GM23338 (cell line): ENCODE data around the gene STK36. TPM values are rescaled to one million over a fixed set of nuclear protein-coding genes. Genes with fewer than 3 reads are reported as not detected.

Experiments
- ATAC-seq: fragments of 200-7000 bp; cut with Tn5 transposase; 3 replicates; pipeline ENCODE4 v1.9.1; 2020
- DNase-seq: peaks from one replicate; pipeline ENCODE4 v3.0.0-alpha.2; 2015; ENCODE audit warnings: low spot score
- H2AFZ ChIP-seq: fragments of 200-600 bp; sonication (generic); 2 replicates; pipeline ENCODE4 v1.8.0; 2016; ENCODE audit warnings: antibody characterized with exemption, mild to moderate bottlenecking, moderate library complexity
- H3F3A ChIP-seq: fragments of 200-600 bp; sonication (generic); replicated peaks from 2 replicates; pipeline ENCODE4 v1.8.0; 2017; ENCODE audit warnings: antibody characterized with exemption, mixed run types, low read depth
- H3K27ac ChIP-seq: fragments of 200-600 bp; sonication (generic); 2 replicates; pipeline ENCODE4 v1.6.1; 2016; ENCODE audit warnings: low read depth
- H3K27me3 ChIP-seq: fragments of 200-600 bp; sonication (generic); 2 replicates; pipeline ENCODE4 v1.8.0; 2016; ENCODE audit warnings: mild to moderate bottlenecking, mixed run types, moderate library complexity; ENCODE audit not compliant: insufficient read depth
- H3K36me3 ChIP-seq: fragments of 200-600 bp; sonication (generic); 2 replicates; pipeline ENCODE4 v1.8.0; 2016; ENCODE audit warnings: mild to moderate bottlenecking; ENCODE audit not compliant: insufficient read depth
- H3K4me1 ChIP-seq: fragments of 200-600 bp; sonication (generic); 2 replicates; pipeline ENCODE4 v1.8.0; 2016; ENCODE audit warnings: mild to moderate bottlenecking, moderate library complexity; ENCODE audit not compliant: insufficient read depth
- H3K4me2 ChIP-seq: fragments of 200-600 bp; sonication (generic); 2 replicates; pipeline ENCODE4 v1.7.1; 2017; ENCODE audit warnings: mixed run types
- H3K4me3 ChIP-seq: fragments of 200-600 bp; sonication (generic); 2 replicates; pipeline ENCODE4 v1.6.1; 2016; ENCODE audit warnings: mixed run types
- H3K79me2 ChIP-seq: fragments of 200-600 bp; sonication (generic); replicated peaks from 2 replicates; pipeline ENCODE4 v1.8.0; 2017; ENCODE audit warnings: mild to moderate bottlenecking; ENCODE audit not compliant: insufficient read depth
- H3K9me2 ChIP-seq: fragments of 200-600 bp; sonication (generic); 2 replicates; pipeline ENCODE4 v1.8.0; 2017; ENCODE audit not compliant: insufficient read depth
- H4K20me1 ChIP-seq: fragments of 200-600 bp; sonication (generic); replicated peaks from 2 replicates; pipeline ENCODE4 v1.8.0; 2017; ENCODE audit warnings: mild to moderate bottlenecking; ENCODE audit not compliant: insufficient read depth
- H3K27ac Mint-ChIP-seq: 2 replicates; pipeline ENCODE4 v1.8.0; 2020; ENCODE audit warnings: inconsistent platforms, mild to moderate bottlenecking, moderate library complexity, mixed read lengths
- H3K27me3 Mint-ChIP-seq: 3 replicates; pipeline ENCODE4 v1.8.0; 2022; ENCODE audit warnings: low read depth, mild to moderate bottlenecking, moderate library complexity, mixed read lengths, inconsistent platforms; ENCODE audit not compliant: insufficient read depth, poor library complexity
- H3K36me3 Mint-ChIP-seq: 3 replicates; pipeline ENCODE4 v1.8.0; 2021; ENCODE audit warnings: low read depth, mild to moderate bottlenecking, inconsistent platforms, moderate library complexity, mixed read lengths
- H3K4me1 Mint-ChIP-seq: 3 replicates; pipeline ENCODE4 v1.8.0; 2020; ENCODE audit warnings: mild to moderate bottlenecking, inconsistent platforms, mixed read lengths
- H3K4me3 Mint-ChIP-seq: 3 replicates; pipeline ENCODE4 v1.8.0; 2021; ENCODE audit warnings: moderate library complexity, mild to moderate bottlenecking, inconsistent platforms, mixed read lengths
- H3K9me3 Mint-ChIP-seq: 3 replicates; pipeline ENCODE4 v1.8.0; 2020; ENCODE audit warnings: moderate library complexity, mild to moderate bottlenecking, inconsistent platforms, mixed read lengths
- CREB1 ChIP-seq: fragments of 250-450 bp; sonication (Bioruptor Pico); IDR thresholded peaks from 2 replicates; pipeline ENCODE4 v1.5.0; 2020; ENCODE audit warnings: low read depth, mild to moderate bottlenecking, moderate library complexity
- EZH2 ChIP-seq: fragments of 200-600 bp; sonication (generic); IDR thresholded peaks from one replicate; pipeline ENCODE4 v1.8.0; 2017; ENCODE audit warnings: antibody characterized with exemption, mild to moderate bottlenecking, low read depth; ENCODE audit not compliant: unreplicated experiment
- EZH2phosphoT487 ChIP-seq: fragments of 200-600 bp; sonication (generic); IDR thresholded peaks from one replicate; pipeline ENCODE4 v1.8.1; 2018; ENCODE audit warnings: antibody characterized with exemption; ENCODE audit not compliant: unreplicated experiment
- NANOG ChIP-seq: IDR thresholded peaks from 2 replicates; pipeline ENCODE4 v1.6.1; 2016; ENCODE audit warnings: antibody characterized with exemption, borderline replicate concordance
- POLR2AphosphoS5 ChIP-seq: IDR thresholded peaks from 2 replicates; pipeline ENCODE4 v1.6.1; 2016; ENCODE audit warnings: antibody characterized with exemption, low read depth
- ZNF114 ChIP-seq: fragments of 250-450 bp; sonication (Bioruptor Pico); IDR thresholded peaks from 2 replicates; pipeline ENCODE4 v1.5.0; 2020; ENCODE audit warnings: mild to moderate bottlenecking, moderate library complexity
- ZNF331 ChIP-seq: fragments of 250-450 bp; sonication (Bioruptor Pico); IDR thresholded peaks from 2 replicates; pipeline ENCODE4 v1.5.0; 2020; ENCODE audit warnings: low read depth, mild to moderate bottlenecking, moderate library complexity
- polyA plus RNA-seq: library from polyadenylated mRNA; unstranded; fragments of >200 nt; fragmentation: Nextera tagmentation; extraction: Ambion mirVana; gene quantifications from 2 replicates; pipeline ENCODE4 v1.2.1, GENCODE V29; 2016
- total RNA-seq: library from RNA; depleted of rRNA; stranded (reverse); fragments of >200 nt; shearing (Covaris generic); gene quantifications from 2 replicates; pipeline ENCODE4 v1.2.3, GENCODE V29; 2014
- TF ChIP-seq, protein P1 (sequence below): fragments of 250-450 bp; sonication (Bioruptor Pico); IDR thresholded peaks from 2 replicates; pipeline ENCODE4 v1.5.0; 2020; ENCODE audit warnings: mild to moderate bottlenecking, moderate library complexity
- TF ChIP-seq, protein P2 (sequence below), 2 experiments: fragments of 200-600 bp in 1 of 2; sonication (generic) in 1 of 2; conservative IDR thresholded peaks; 2 replicates each; pipeline versions ENCODE4 v1.5.1 to v1.6.1; 2016 to 2017; ENCODE audit warnings: antibody characterized with exemption in 2 of 2, low read depth in 2 of 2, mild to moderate bottlenecking in 2 of 2, moderate library complexity in 1 of 2

STK36 gene
- total and polyA plus RNA-seq, 2 experiments from 2014 or later: 21.2 to 26.3 TPM

DNA sequence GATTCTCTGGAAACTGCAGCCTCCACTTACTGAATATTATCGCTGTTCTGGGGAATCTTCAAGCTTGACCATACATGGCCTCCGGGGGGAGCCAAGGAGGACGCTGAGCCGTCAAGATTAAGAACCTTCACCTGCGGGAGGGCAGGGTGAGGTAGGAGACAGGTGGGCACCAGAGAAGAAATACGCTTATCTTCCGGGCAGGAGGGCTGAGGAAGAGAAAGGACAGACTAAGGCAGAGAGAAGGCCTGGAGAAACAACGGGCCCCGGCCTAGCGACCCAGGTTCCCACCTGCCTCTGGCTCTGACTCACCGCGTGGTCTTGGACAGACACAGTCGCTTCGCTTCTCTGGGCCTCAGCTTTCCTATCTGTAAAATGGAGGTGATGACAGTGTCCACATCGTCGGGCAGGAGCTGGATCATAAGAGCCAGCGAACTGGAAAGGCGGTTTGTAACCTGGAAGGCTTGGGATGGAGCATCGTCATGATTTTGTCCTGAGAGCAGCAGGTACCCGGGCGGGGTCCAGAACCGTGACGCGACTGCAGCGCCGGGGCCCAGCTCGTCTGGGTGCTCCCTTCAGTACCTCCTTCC is 13.1 kb upstream of the STK36 start (continued):
- TF ChIP-seq, protein P1, sequence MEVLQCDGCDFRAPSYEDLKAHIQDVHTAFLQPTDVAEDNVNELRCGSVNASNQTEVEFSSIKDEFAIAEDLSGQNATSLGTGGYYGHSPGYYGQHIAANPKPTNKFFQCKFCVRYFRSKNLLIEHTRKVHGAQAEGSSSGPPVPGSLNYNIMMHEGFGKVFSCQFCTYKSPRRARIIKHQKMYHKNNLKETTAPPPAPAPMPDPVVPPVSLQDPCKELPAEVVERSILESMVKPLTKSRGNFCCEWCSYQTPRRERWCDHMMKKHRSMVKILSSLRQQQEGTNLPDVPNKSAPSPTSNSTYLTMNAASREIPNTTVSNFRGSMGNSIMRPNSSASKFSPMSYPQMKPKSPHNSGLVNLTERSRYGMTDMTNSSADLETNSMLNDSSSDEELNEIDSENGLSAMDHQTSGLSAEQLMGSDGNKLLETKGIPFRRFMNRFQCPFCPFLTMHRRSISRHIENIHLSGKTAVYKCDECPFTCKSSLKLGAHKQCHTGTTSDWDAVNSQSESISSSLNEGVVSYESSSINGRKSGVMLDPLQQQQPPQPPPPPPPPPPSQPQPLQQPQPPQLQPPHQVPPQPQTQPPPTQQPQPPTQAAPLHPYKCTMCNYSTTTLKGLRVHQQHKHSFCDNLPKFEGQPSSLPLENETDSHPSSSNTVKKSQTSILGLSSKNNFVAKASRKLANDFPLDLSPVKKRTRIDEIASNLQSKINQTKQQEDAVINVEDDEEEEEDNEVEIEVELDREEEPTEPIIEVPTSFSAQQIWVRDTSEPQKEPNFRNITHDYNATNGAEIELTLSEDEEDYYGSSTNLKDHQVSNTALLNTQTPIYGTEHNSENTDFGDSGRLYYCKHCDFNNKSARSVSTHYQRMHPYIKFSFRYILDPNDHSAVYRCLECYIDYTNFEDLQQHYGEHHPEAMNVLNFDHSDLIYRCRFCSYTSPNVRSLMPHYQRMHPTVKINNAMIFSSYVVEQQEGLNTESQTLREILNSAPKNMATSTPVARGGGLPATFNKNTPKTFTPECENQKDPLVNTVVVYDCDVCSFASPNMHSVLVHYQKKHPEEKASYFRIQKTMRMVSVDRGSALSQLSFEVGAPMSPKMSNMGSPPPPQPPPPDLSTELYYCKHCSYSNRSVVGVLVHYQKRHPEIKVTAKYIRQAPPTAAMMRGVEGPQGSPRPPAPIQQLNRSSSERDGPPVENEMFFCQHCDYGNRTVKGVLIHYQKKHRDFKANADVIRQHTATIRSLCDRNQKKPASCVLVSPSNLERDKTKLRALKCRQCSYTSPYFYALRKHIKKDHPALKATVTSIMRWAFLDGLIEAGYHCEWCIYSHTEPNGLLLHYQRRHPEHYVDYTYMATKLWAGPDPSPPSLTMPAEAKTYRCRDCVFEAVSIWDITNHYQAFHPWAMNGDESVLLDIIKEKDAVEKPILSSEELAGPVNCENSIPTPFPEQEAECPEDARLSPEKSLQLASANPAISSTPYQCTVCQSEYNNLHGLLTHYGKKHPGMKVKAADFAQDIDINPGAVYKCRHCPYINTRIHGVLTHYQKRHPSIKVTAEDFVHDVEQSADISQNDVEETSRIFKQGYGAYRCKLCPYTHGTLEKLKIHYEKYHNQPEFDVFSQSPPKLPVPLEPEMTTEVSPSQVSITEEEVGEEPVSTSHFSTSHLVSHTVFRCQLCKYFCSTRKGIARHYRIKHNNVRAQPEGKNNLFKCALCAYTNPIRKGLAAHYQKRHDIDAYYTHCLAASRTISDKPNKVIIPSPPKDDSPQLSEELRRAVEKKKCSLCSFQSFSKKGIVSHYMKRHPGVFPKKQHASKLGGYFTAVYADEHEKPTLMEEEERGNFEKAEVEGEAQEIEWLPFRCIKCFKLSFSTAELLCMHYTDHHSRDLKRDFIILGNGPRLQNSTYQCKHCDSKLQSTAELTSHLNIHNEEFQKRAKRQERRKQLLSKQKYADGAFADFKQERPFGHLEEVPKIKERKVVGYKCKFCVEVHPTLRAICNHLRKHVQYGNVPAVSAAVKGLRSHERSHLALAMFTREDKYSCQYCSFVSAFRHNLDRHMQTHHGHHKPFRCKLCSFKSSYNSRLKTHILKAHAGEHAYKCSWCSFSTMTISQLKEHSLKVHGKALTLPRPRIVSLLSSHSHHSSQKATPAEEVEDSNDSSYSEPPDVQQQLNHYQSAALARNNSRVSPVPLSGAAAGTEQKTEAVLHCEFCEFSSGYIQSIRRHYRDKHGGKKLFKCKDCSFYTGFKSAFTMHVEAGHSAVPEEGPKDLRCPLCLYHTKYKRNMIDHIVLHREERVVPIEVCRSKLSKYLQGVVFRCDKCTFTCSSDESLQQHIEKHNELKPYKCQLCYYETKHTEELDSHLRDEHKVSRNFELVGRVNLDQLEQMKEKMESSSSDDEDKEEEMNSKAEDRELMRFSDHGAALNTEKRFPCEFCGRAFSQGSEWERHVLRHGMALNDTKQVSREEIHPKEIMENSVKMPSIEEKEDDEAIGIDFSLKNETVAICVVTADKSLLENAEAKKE (CRISPR knock-in tag): no peak
- no peak for TF ChIP-seq ZNF114 (CRISPR knock-in tag)

DNA sequence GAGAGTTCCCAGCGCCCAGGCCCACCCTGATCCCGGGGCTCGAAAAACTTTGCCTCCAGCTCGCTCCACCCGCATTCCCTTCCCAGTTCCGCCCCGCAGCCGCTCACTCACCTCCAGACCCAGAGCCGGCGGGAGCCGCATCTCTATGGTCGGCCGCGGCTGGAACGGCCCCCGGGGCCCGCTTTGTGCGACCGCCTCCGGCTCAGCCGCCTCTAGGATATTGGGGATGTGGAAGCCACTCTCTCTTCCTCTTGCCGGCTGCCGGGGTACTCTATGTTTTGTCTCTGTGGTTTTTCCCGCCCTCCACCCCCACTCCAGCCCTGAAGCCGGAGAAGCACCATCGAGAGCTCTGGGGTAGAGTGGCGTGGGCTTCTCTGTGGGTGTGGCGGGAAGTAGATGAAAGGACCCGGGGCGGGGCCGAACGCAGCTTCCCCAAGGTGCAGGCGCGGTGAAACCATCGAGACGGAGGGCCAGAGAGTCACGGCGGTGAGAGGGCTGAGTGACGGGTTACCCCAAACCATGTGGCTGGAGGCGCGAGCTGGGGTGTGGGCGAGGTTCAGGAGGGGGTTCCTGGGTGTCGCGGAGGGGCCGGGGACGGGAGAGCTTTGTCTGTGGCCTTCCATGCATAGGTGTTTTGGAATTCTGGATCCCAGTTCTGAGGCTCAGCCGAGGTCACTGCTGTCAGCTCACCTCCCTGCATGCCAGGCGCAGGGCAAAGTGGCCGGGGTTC is 12.5 kb upstream of the STK36 start, which contains the start of the genes BCS1L and ZNF142:
Gene BCS1L, plus strand, starts transcription at position 426 of the 730 bp plus-strand sequence. CDS start 1,305 bp downstream, outside the sequence.
Gene ZNF142, minus strand, starts transcription at position 366 of the 730 bp plus-strand sequence. CDS start 3,194 bp downstream, outside the sequence.
- H3K27ac Mint-ChIP-seq: peak within 1 kb of the TSS; percentile 89
- Histone ChIP-seq H3F3A (0 out of 2 replicates have a peak, but pooled peaks cover 12% of the 10 kb centered on the region), H3K4me1 (peaks cover 5% of the 10 kb centered on the region), H3K4me3 (peak within 1 kb of the TSS; percentile 97), H2AFZ (peak within 1 kb of the TSS; percentile 98), H3K27me3 (no peaks in the 10 kb centered on the region), H3K4me2 (peak within 1 kb of the TSS; percentile 95), H3K9me2 (no peaks in the 10 kb centered on the region), H3K27ac (peak within 1 kb of the TSS; percentile 81), H4K20me1 (peaks cover 16% of the 10 kb centered on the region), H3K79me2 (peaks cover 16% of the 10 kb centered on the region), H3K36me3 (peaks cover 22% of the 10 kb centered on the region)
- H3K9me3 Mint-ChIP-seq: no peaks in the 10 kb centered on the region
- ATAC-seq: peak; percentile 93
- peak; percentile 97 for DNase-seq
- peak within 1 kb of the TSS; percentile 95 for H3K4me3 Mint-ChIP-seq
- H3K4me1 Mint-ChIP-seq: peaks cover 8% of the 10 kb centered on the region
- H3K27me3 Mint-ChIP-seq: no peaks in the 10 kb centered on the region
- peaks cover 58% of the 10 kb centered on the region for H3K36me3 Mint-ChIP-seq
- TF ChIP-seq, protein P2, sequence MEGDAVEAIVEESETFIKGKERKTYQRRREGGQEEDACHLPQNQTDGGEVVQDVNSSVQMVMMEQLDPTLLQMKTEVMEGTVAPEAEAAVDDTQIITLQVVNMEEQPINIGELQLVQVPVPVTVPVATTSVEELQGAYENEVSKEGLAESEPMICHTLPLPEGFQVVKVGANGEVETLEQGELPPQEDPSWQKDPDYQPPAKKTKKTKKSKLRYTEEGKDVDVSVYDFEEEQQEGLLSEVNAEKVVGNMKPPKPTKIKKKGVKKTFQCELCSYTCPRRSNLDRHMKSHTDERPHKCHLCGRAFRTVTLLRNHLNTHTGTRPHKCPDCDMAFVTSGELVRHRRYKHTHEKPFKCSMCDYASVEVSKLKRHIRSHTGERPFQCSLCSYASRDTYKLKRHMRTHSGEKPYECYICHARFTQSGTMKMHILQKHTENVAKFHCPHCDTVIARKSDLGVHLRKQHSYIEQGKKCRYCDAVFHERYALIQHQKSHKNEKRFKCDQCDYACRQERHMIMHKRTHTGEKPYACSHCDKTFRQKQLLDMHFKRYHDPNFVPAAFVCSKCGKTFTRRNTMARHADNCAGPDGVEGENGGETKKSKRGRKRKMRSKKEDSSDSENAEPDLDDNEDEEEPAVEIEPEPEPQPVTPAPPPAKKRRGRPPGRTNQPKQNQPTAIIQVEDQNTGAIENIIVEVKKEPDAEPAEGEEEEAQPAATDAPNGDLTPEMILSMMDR (conservative IDR thresholded peaks at IDR 0.05; ENCODE audit: low read depth in 2 of 2): no peak
- TF ChIP-seq NANOG (no peak), CREB1 (CRISPR knock-in tag) (peak; percentile 50; the same call in 1 of the 2 replicates), POLR2AphosphoS5 (peak; percentile 86), EZH2 (no peak), ZNF331 (CRISPR knock-in tag) (no peak), EZH2phosphoT487 (no peak)
